ENCODE results near the gene RNF121. TPM values are rescaled to one million over a fixed set of nuclear protein-coding genes. Genes with fewer than 3 reads are reported as not detected.

Gene RNF121
- total RNA-seq, 1 donor from 2014 or later = 55.4 TPM

DNA sequence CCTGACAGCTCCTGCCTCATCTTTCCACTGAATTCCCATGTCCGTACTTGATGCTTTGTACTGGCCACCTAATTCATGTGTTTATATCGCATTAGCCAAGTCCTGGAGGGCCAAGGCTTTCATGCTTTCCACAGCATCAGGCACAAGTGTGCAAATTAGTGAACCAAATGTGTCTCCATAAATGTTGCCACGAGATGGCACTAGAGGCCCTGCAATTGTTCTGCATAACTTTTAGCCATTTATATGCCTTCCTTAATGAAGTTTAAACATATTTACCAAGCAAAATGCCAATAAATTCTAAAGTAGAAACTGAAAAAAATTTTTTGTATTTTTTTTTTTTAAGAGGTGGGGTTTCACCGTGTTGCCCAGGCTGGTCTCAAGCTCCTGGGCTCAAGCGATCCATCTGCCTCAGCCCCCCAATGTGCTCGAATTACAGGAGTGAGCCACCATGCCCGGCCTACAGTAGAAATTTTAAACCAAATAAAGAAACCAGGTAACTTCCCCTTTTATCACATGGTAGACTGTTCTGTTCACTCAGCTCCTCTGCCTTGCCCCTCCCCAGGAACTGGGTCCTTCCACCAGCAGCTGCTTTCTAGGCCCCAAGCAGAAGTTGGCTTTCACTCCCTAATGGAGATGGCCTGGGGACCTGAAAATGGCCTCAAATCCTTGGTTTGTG lies 49.0 kb downstream of the RNF121 start:
- no peak for DNase-seq (ENCODE audit: low spot score in 2 of 2, unreplicated experiment in 2 of 2)
- Mint-ChIP-seq H3K4me3 (no peak overlapping the region), H3K9me3 (no peaks in the 10 kb centered on the region), H3K27me3 (ENCODE audit: low read depth) (no peaks in the 10 kb centered on the region), H3K4me1 (no peaks in the 10 kb centered on the region), H3K27ac (no peak overlapping the region), H3K36me3 (peaks cover 10% of the 10 kb centered on the region)
- TF ChIP-seq, protein P1, sequence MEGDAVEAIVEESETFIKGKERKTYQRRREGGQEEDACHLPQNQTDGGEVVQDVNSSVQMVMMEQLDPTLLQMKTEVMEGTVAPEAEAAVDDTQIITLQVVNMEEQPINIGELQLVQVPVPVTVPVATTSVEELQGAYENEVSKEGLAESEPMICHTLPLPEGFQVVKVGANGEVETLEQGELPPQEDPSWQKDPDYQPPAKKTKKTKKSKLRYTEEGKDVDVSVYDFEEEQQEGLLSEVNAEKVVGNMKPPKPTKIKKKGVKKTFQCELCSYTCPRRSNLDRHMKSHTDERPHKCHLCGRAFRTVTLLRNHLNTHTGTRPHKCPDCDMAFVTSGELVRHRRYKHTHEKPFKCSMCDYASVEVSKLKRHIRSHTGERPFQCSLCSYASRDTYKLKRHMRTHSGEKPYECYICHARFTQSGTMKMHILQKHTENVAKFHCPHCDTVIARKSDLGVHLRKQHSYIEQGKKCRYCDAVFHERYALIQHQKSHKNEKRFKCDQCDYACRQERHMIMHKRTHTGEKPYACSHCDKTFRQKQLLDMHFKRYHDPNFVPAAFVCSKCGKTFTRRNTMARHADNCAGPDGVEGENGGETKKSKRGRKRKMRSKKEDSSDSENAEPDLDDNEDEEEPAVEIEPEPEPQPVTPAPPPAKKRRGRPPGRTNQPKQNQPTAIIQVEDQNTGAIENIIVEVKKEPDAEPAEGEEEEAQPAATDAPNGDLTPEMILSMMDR (IDR thresholded peaks at IDR 0.05; ENCODE audit: unreplicated experiment) = peak; percentile 55

DNA sequence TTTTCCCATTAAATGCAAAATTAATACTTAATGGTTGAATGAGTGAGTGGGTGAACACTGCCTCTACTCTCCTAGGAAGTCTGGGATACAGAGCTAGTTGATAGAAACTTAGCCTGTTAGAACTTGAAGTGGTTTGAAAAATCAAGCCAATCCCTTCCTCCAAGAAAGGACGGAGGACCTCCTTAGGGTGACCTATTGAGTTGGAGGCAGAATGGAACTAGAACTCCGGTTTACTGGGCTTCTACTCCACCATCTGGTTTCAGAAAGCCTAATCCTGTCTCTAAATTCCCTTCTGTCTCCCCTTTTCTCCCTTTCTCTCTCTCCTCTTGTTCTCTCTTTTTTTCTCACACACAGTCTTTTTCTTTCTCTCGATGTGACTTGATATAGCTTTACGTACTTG lies 50.2 kb downstream of the RNF121 start:
- H3K27me3 Mint-ChIP-seq (ENCODE audit: low read depth) = no peaks in the 10 kb centered on the region
- no peaks in the 10 kb centered on the region for H3K9me3 Mint-ChIP-seq
- no peak overlapping the region for H3K4me3 Mint-ChIP-seq
- TF ChIP-seq, protein P1 (IDR thresholded peaks at IDR 0.05; ENCODE audit: unreplicated experiment) = no peak
- no peak for DNase-seq (ENCODE audit: low spot score in 2 of 2, unreplicated experiment in 2 of 2)
- H3K27ac Mint-ChIP-seq = no peak overlapping the region
- no peaks in the 10 kb centered on the region for H3K4me1 Mint-ChIP-seq
- peaks cover 14% of the 10 kb centered on the region for H3K36me3 Mint-ChIP-seq

DNA sequence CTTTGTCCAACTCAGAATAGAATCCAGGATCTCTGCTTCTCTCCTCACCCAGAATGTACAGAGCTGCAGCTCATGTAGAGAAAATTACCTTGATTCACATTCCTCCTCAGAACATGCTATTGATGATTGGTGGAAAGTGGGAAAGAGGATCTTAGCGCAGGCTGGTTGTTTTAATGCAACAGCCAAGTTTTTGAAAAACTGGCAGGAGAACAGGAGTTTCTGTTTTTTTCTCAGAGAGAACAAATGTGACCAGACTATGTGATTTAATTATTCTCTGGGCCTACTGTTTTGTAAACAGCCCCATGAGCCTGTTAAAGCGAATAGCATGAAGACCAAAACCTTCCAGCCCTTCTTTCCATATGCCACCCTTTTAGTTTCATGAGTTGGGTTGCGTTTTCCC lies 50.8 kb downstream of the RNF121 start:
- H3K4me1 Mint-ChIP-seq = no peaks in the 10 kb centered on the region
- no peaks in the 10 kb centered on the region for H3K9me3 Mint-ChIP-seq
- no peaks in the 10 kb centered on the region for H3K27me3 Mint-ChIP-seq (ENCODE audit: low read depth)
- no peak overlapping the region for H3K4me3 Mint-ChIP-seq
- H3K27ac Mint-ChIP-seq = no peak overlapping the region
- peaks cover 12% of the 10 kb centered on the region for H3K36me3 Mint-ChIP-seq
- DNase-seq (ENCODE audit: low spot score in 2 of 2, unreplicated experiment in 2 of 2) = no peak
- TF ChIP-seq, protein P1 (IDR thresholded peaks at IDR 0.05; ENCODE audit: unreplicated experiment) = no peak

DNA sequence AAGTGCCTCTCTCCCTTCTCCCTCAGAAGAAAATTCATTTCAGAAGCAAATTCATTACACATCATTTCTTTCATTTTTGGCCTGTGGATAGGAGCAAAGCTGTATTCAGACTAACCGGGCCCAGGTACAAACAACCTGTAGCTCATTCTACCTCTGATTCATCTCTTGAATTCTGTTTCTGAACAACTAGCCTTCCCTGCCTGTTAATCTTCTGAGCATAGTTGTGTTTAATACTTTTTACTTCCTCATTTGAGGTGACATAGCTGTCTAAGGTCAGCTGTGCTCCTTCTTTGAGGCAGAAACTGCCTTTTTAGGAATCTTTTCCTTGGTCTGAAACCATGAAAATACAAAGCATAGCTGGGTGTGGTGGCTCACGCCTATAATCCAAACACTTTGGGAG lies 57.3 kb downstream of the RNF121 start:
- Mint-ChIP-seq H3K27ac (no peak overlapping the region), H3K27me3 (ENCODE audit: low read depth) (no peaks in the 10 kb centered on the region), H3K4me1 (no peaks in the 10 kb centered on the region), H3K9me3 (no peaks in the 10 kb centered on the region), H3K36me3 (peaks cover 16% of the 10 kb centered on the region), H3K4me3 (no peak overlapping the region)
- DNase-seq (ENCODE audit: low spot score in 2 of 2, unreplicated experiment in 2 of 2) = no peak
- TF ChIP-seq, protein P1 (IDR thresholded peaks at IDR 0.05; ENCODE audit: unreplicated experiment) = no peak

DNA sequence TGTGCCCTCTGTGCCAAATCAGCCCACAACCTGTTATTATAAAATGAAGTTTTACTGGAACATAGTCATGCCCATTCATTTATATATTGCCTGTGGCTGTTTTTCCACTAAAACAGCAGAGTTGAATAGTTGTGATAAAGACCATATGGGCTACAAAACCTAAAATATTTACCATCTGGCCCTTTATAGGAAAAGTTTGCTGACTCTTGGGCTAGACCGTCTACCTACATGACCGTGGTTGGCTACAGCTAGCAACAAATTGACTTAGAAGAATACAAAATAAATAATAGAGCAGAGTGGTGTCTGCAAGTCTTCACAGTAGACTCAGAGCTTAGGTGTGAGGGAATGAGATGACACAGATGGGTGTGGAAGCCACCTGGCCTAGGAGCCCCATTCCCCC lies 58.7 kb downstream of the RNF121 start:
- Mint-ChIP-seq H3K27ac (no peak overlapping the region), H3K36me3 (peaks cover 16% of the 10 kb centered on the region), H3K9me3 (no peaks in the 10 kb centered on the region), H3K27me3 (ENCODE audit: low read depth) (no peaks in the 10 kb centered on the region), H3K4me1 (no peaks in the 10 kb centered on the region), H3K4me3 (no peak overlapping the region)
- TF ChIP-seq, protein P1 (IDR thresholded peaks at IDR 0.05; ENCODE audit: unreplicated experiment) = no peak
- no peak for DNase-seq (ENCODE audit: low spot score in 2 of 2, unreplicated experiment in 2 of 2)

Data from mesothelial cell of epicardium (in vitro differentiated cells).